Transverse colon (tissue), 4 donors: ENCODE results near the gene MB21D2. TPM values are rescaled to one million over a fixed set of nuclear protein-coding genes. Genes with fewer than 3 reads are reported as not detected.
"Not testable (repeated sequence)": the region's sequence is repeated elsewhere in the genome, so short reads cannot be mapped to it uniquely, and the experiment has no call there.

ENCODE experiments used
- DNase-seq: peaks from one replicate; pipeline ENCODE4 v3.0.0-alpha.2; 2019
- H3K27ac ChIP-seq, 4 donors: fragments of 200-600 bp; sonication (generic); 2 replicates each; pipeline ENCODE4 v1.5.1; 2016 to 2018; ENCODE audit warnings: inconsistent platforms in 4 of 4
- H3K27me3 ChIP-seq: fragments of 200-600 bp; sonication (generic); 2 replicates; pipeline ENCODE4 v1.5.1; 2017; ENCODE audit warnings: inconsistent platforms
- H3K36me3 ChIP-seq, 4 donors: fragments of 200-600 bp; sonication (generic); 2 replicates each; pipeline ENCODE4 v1.5.1; 2017 to 2019; ENCODE audit warnings: inconsistent platforms in 4 of 4
- H3K4me1 ChIP-seq, 4 donors: fragments of 200-600 bp; sonication (generic); 2 replicates each; pipeline ENCODE4 v1.5.1; 2017 to 2020; ENCODE audit warnings: inconsistent platforms in 4 of 4
- H3K4me3 ChIP-seq, 4 donors: fragments of 200-600 bp; sonication (generic); 1 replicate in 1 of 4; 2 replicates in 3 of 4; pipeline versions ENCODE4 v1.5.1 to v1.6.1; 2017 to 2019; ENCODE audit warnings: inconsistent platforms in 4 of 4
- H3K9me3 ChIP-seq, 2 donors: fragments of 200-600 bp; sonication (generic); 2 replicates each; pipeline ENCODE4 v1.5.1; 2017 to 2019; ENCODE audit warnings: inconsistent platforms in 2 of 2
- CTCF ChIP-seq, 5 experiments: fragments of 200-600 bp in 3 of 5; fragments of 450-650 bp in 2 of 5; sonication (generic) in 3 of 5; IDR thresholded peaks; 1 replicate in 2 of 5; 2 replicates in 3 of 5; pipeline ENCODE4 v1.5.1; 2016 to 2017; ENCODE audit warnings: antibody characterized with exemption in 5 of 5, inconsistent platforms in 3 of 5, mild to moderate bottlenecking in 2 of 5, moderate library complexity in 1 of 5
- EP300 ChIP-seq: sonication (generic); formaldehyde crosslinking; IDR thresholded peaks from one replicate; pipeline ENCODE4 v1.6.1; 2017; ENCODE audit warnings: antibody characterized with exemption, low read depth
- POLR2A ChIP-seq: fragments of 450-650 bp; IDR thresholded peaks from one replicate; pipeline ENCODE4 v1.6.1; 2016; ENCODE audit warnings: antibody characterized with exemption, mild to moderate bottlenecking, moderate library complexity
- POLR2AphosphoS5 ChIP-seq, 3 donors: sonication (generic); formaldehyde crosslinking; IDR thresholded peaks; one replicate each; pipeline ENCODE4 v1.6.1; 2016; ENCODE audit warnings: antibody characterized with exemption in 3 of 3
- WGBS, 2 donors: methylation state at CpG; one replicate each; pipeline ENCODE4 v1.1.5; 2018; ENCODE audit warnings: low coverage in 1 of 2; 5-methylcytosine and 5-hydroxymethylcytosine counted together
- in situ Hi-C, 4 donors: fragments of 200-750 bp; cut with MboI; loops; one replicate each; pipeline versions ENCODE4 v1.15.0 to v1.15.1; 2017; ENCODE audit warnings: low sequenced_read_pairs in 3 of 4, low pct_ligation_motif_present in 1 of 4, low pct_unique_long_range_greater_than_20kb in 1 of 4
- intact Hi-C: fragments of 100-400 bp; cut with DNase I; formaldehyde crosslinking; loops from one replicate; pipeline ENCODE4 v1.15.1; 2023; ENCODE audit warnings: low total_unique reads
- total RNA-seq, 4 donors: library from RNA; depleted of rRNA; stranded (reverse); fragments of >200 nt; gene quantifications; one replicate each; pipeline ENCODE4 v1.1.0, GENCODE V29; 2016

The MB21D2 gene
- 1 to 10 TPM; 1.5 to 8.4 (median 4.2) TPM for total RNA-seq

- H3K27me3 ChIP-seq = peaks cover 13% of the 10 kb centered on the region
- no peaks in the 10 kb centered on the region for H3K36me3 ChIP-seq
- peak within 1 kb of the TSS; percentile 56 to 87 (median 80) for H3K4me3 ChIP-seq
- peak within 1 kb of the TSS; percentile 90 to 94 (median 92) for H3K27ac ChIP-seq
- 3 to 7% methylated on average over 9 to 38 of the region's 66 CpGs for WGBS, 2 donors
- no peaks in the 10 kb centered on the region for H3K9me3 ChIP-seq
- TF ChIP-seq POLR2A (no peak), EP300 (no peak), POLR2AphosphoS5 (IDR thresholded peaks at IDR 0.05) (peak; percentile 66 to 72 (median 68)), CTCF (IDR thresholded peaks at IDR 0.05) (no peak)
- peak; percentile 69 for DNase-seq
- in situ Hi-C loops = no loop called here
- intact Hi-C loops = no loop called here
- peaks cover 0 to 28% (median 9%) of the 10 kb centered on the region in 4 donors for H3K4me1 ChIP-seq
Measured at GRCh38 chr3:192917404-192918274, at the start of gene MB21D2. TSS of gene MB21D2 (minus strand) at chr3:192917856. CDS start at chr3:192917840, 16 bp downstream.

- H3K4me1 ChIP-seq, in situ Hi-C loops, H3K36me3 ChIP-seq, H3K4me3 ChIP-seq, DNase-seq, H3K9me3 ChIP-seq, intact Hi-C loops, H3K27ac ChIP-seq, H3K27me3 ChIP-seq: not testable (repeated sequence)
- 90% methylated on average over 20 of the region's 21 CpGs; no CpG with 5 or more reads in 1 of the 2 donors for WGBS, 2 donors
Measured at GRCh38 chr3:192964959-192965719, 47.5 kb upstream of the MB21D2 start.

- Histone ChIP-seq H3K36me3 (no peaks in the 10 kb centered on the region), H3K9me3 (no peaks in the 10 kb centered on the region), H3K4me3 (no peak overlapping the region), H3K27ac (no peak overlapping the region), H3K4me1 (no peaks in the 10 kb centered on the region), H3K27me3 (no peaks in the 10 kb centered on the region)
- in situ Hi-C loops = no loop called here
- intact Hi-C loops = no loop called here
- no peak for DNase-seq
- WGBS, 2 donors = 36 to 50% methylated on average over 3 of the region's 3 CpGs
- TF ChIP-seq POLR2A (no peak), POLR2AphosphoS5 (IDR thresholded peaks at IDR 0.05) (no peak), CTCF (IDR thresholded peaks at IDR 0.05) (no peak), EP300 (no peak)
Measured at GRCh38 chr3:192959773-192960172, 42.1 kb upstream of the MB21D2 start.

GRCh38 chr3:192958219-192958872, 40.7 kb upstream of the MB21D2 start:
- in situ Hi-C loops = no loop called here
- Histone ChIP-seq H3K27ac (no peak overlapping the region), H3K4me3 (no peak overlapping the region)

More at GRCh38 chr3:192958219-192958872, 40.7 kb upstream of the MB21D2 start:
- intact Hi-C loops = no loop called here
- Histone ChIP-seq H3K9me3 (no peaks in the 10 kb centered on the region), H3K36me3 (no peaks in the 10 kb centered on the region), H3K27me3 (no peaks in the 10 kb centered on the region), H3K4me1 (no peaks in the 10 kb centered on the region)
- no peak for DNase-seq
- no peak for TF ChIP-seq CTCF (IDR thresholded peaks at IDR 0.05)
- TF ChIP-seq POLR2AphosphoS5 (IDR thresholded peaks at IDR 0.05) = no peak
- no peak for TF ChIP-seq EP300
- TF ChIP-seq POLR2A = no peak
